Motor neuron (in vitro differentiated cells): Measurements from ENCODE around the gene GALNT6. TPM values are rescaled to one million over a fixed set of nuclear protein-coding genes. Genes with fewer than 3 reads are reported as not detected.

Source experiments
- ATAC-seq, 8 experiments: fragments of 200-7000 bp; cut with Tn5 transposase; replicated peaks in 6 of 8; 2 replicates each; pipeline ENCODE4 v1.8.0; 2021; ENCODE audit warnings: mild to moderate bottlenecking in 8 of 8, moderate library complexity in 8 of 8
- H3K27ac ChIP-seq, 2 donors: fragments of 250-450 bp; sonication (Bioruptor Pico); 2 replicates each; pipeline ENCODE4 v1.9.0; 2021; ENCODE audit warnings: antibody characterized with exemption in 2 of 2, mild to moderate bottlenecking in 2 of 2, moderate library complexity in 1 of 2
- H3K4me1 ChIP-seq, 2 donors: fragments of 250-450 bp; sonication (Bioruptor Pico); replicated peaks in 1 of 2; 2 replicates each; pipeline ENCODE4 v1.6.1; 2021; ENCODE audit warnings: antibody characterized with exemption in 2 of 2, mild to moderate bottlenecking in 2 of 2, moderate library complexity in 1 of 2
- H3K4me3 ChIP-seq, 5 donors: fragments of 250-450 bp; sonication (Bioruptor Pico); 2 replicates each; pipeline ENCODE4 v1.9.0; 2021; ENCODE audit warnings: antibody characterized with exemption in 5 of 5, mild to moderate bottlenecking in 5 of 5, moderate library complexity in 4 of 5
- WGBS, 10 experiments: fragments of 450-650 bp; shearing (Covaris generic); methylation state at CpG; one replicate each; pipeline ENCODE4 v1.0.0; 2022; 5-methylcytosine and 5-hydroxymethylcytosine counted together
- in situ Hi-C, 9 experiments: fragments of 400-800 bp; cut with MboI; loops; one replicate each; pipeline ENCODE4 v1.15.0; 2021; ENCODE audit warnings: low sequenced_read_pairs in 9 of 9, low pct_unique_long_range_greater_than_20kb in 2 of 9; ENCODE audit not compliant: unreplicated experiment in 9 of 9
- total RNA-seq, 8 experiments: library from RNA; unstranded; fragments of 300-600 nt; gene quantifications; 2 replicates each; pipeline versions ENCODE4 v1.2.3 to v1.2.4, GENCODE V29; 2022

Gene GALNT6
- total RNA-seq, 8 experiments from 2014 or later = 0.07 to 91.6 (median 50.3) TPM; not detected in 3

- peaks cover 9 to 11% of the 10 kb centered on the region in 2 donors for H3K4me1 ChIP-seq
- in situ Hi-C loops = loop anchor here in 3 of 9 experiments (25.0 kb wide), 4 partner anchors 134 to 584 kb away; partner anchors contain the start of gene ANKRD33 (in 1 of the 3)
- WGBS, 10 experiments = 85 to 100% (median 94%) methylated on average over 1 to 6 of the region's 6 CpGs; no CpG with 5 or more reads in 4 of the 10 experiments
- no peak overlapping the region for H3K27ac ChIP-seq
- no peak for ATAC-seq
- no peak overlapping the region for H3K4me3 ChIP-seq
Observed at GRCh38 chr12:51403159-51403558, 12.0 kb upstream of the GALNT6 start.

GRCh38 chr12:51401900-51402299 lies 10.7 kb upstream of the GALNT6 start:
- ATAC-seq = no peak
- in situ Hi-C loops = loop anchor here in 3 of 9 experiments (25.0 kb wide), 4 partner anchors 135 to 585 kb away; partner anchors contain the start of gene ANKRD33 (in 1 of the 3)
- H3K4me3 ChIP-seq = no peak overlapping the region
- H3K4me1 ChIP-seq = peaks cover 9 to 11% of the 10 kb centered on the region in 2 donors
- no peak overlapping the region for H3K27ac ChIP-seq
- WGBS, 10 experiments = 0% methylated on average over 1 of the region's 1 CpG; no CpG with 5 or more reads in 6 of the 10 experiments

GRCh38 chr12:51401486-51401885 lies 10.3 kb upstream of the GALNT6 start:
- no peak for ATAC-seq
- Histone ChIP-seq H3K4me1 (peaks cover 9% of the 10 kb centered on the region in 2 donors), H3K4me3 (no peak overlapping the region), H3K27ac (no peak overlapping the region)
- 74 to 96% (median 88%) methylated on average over 2 to 9 of the region's 13 CpGs; no CpG with 5 or more reads in 5 of the 10 experiments for WGBS, 10 experiments
- in situ Hi-C loops = loop anchor here in 3 of 9 experiments (25.0 kb wide), 4 partner anchors 136 to 586 kb away; partner anchors contain the start of gene ANKRD33 (in 1 of the 3)

GRCh38 chr12:51401020-51401419 lies 9.8 kb upstream of the GALNT6 start:
- in situ Hi-C loops = loop anchor here in 3 of 9 experiments (25.0 kb wide), 4 partner anchors 136 to 586 kb away; partner anchors contain the start of gene ANKRD33 (in 1 of the 3)
- ATAC-seq = no peak
- WGBS, 10 experiments = 70 to 100% (median 86%) methylated on average over 1 to 13 of the region's 14 CpGs; no CpG with 5 or more reads in 1 of the 10 experiments
- H3K27ac ChIP-seq = no peak overlapping the region
- H3K4me3 ChIP-seq = no peak overlapping the region
- peaks cover 6 to 8% of the 10 kb centered on the region in 2 donors for H3K4me1 ChIP-seq

GRCh38 chr12:51399891-51400290 lies 8.7 kb upstream of the GALNT6 start:
- 0 to 92% (median 51%) methylated on average over 1 to 3 of the region's 4 CpGs; no CpG with 5 or more reads in 2 of the 10 experiments for WGBS, 10 experiments
- ATAC-seq = no peak
- in situ Hi-C loops = loop anchor here in 3 of 9 experiments (25.0 kb wide), 4 partner anchors 137 to 587 kb away; partner anchors contain the start of gene ANKRD33 (in 1 of the 3)
- Histone ChIP-seq H3K27ac (no peak overlapping the region), H3K4me3 (no peak overlapping the region), H3K4me1 (no peaks in the 10 kb centered on the region)

GRCh38 chr12:51397670-51398069 lies 6.5 kb upstream of the GALNT6 start:
- 59 to 100% (median 86%) methylated on average over 1 to 4 of the region's 4 CpGs; no CpG with 5 or more reads in 1 of the 10 experiments for WGBS, 10 experiments
- Histone ChIP-seq H3K4me3 (no peak overlapping the region), H3K27ac (no peak overlapping the region), H3K4me1 (no peaks in the 10 kb centered on the region)
- ATAC-seq = no peak
- in situ Hi-C loops = no loop called here

- ATAC-seq = no peak
- peaks cover 2 to 5% of the 10 kb centered on the region in 2 donors for H3K4me1 ChIP-seq
- 33 to 100% (median 73%) methylated on average over 1 to 5 of the region's 8 CpGs; no CpG with 5 or more reads in 1 of the 10 experiments for WGBS, 10 experiments
- in situ Hi-C loops = no loop called here
- no peak overlapping the region for H3K27ac ChIP-seq
- H3K4me3 ChIP-seq = no peak overlapping the region
Observed at GRCh38 chr12:51395283-51396230, 4.4 kb upstream of the GALNT6 start.

- no peak overlapping the region for H3K27ac ChIP-seq
- ATAC-seq = peak in 2 of 8 experiments; percentile 57 to 62
- 0 to 93% (median 64%) methylated on average over 1 to 11 of the region's 14 CpGs for WGBS, 10 experiments
- in situ Hi-C loops = no loop called here
- peaks cover 2 to 5% of the 10 kb centered on the region in 2 donors for H3K4me1 ChIP-seq
- H3K4me3 ChIP-seq = no peak overlapping the region
Observed at GRCh38 chr12:51393676-51394545, 2.7 kb upstream of the GALNT6 start.

- ATAC-seq = peak in 3 of 8 experiments; percentile 6 to 54 (median 34)
- WGBS, 10 experiments = 32 to 85% (median 38%) methylated on average over 9 to 19 of the region's 22 CpGs; no CpG with 5 or more reads in 1 of the 10 experiments
- in situ Hi-C loops = no loop called here
- Histone ChIP-seq H3K27ac (no peak overlapping the region), H3K4me1 (peaks cover 2 to 11% of the 10 kb centered on the region in 2 donors), H3K4me3 (no peak overlapping the region)
Observed at GRCh38 chr12:51392556-51393237, 1.5 kb upstream of the GALNT6 start.

GRCh38 chr12:51390891-51391282 lies 319 bp downstream of the GALNT6 start:
- H3K27ac ChIP-seq = no peak overlapping the region
- H3K4me3 ChIP-seq = peak overlapping the region in 2 of 5 donors; percentile 28 to 33
- peak in 6 of 8 experiments; percentile 25 to 43 (median 30) for ATAC-seq
- in situ Hi-C loops = no loop called here
- H3K4me1 ChIP-seq = peaks cover 2 to 11% of the 10 kb centered on the region in 2 donors
- 50 to 60% methylated on average over 1 to 2 of the region's 8 CpGs; no CpG with 5 or more reads in 8 of the 10 experiments for WGBS, 10 experiments

GRCh38 chr12:51390457-51390856 lies 749 bp downstream of the GALNT6 start:
- peak in 3 of 8 experiments; percentile 5 to 43 (median 5) for ATAC-seq
- in situ Hi-C loops = no loop called here

More at GRCh38 chr12:51390457-51390856, 749 bp downstream of the GALNT6 start:
- 40 to 100% (median 64%) methylated on average over 1 to 2 of the region's 6 CpGs; no CpG with 5 or more reads in 7 of the 10 experiments for WGBS, 10 experiments
- H3K27ac ChIP-seq = no peak overlapping the region
- H3K4me1 ChIP-seq = peaks cover 2 to 11% of the 10 kb centered on the region in 2 donors
- no peak overlapping the region for H3K4me3 ChIP-seq
